Stimulated activated effector memory CD8-positive, alpha-beta T cell treated with anti-CD3 and anti-CD28 coated beads, Interleukin-12 subunit alpha, Interleukin-12 subunit beta, amount 100 ng/mL, for 72 hours (primary cell): ENCODE data around the gene FAM181B.

ENCODE experiments used
- ATAC-seq: fragments of 150-1000 bp; cut with Tn5 transposase; 2 replicates; pipeline ENCODE4 v1.10.0; 2021
- DNase-seq, 2 donors: peaks; one replicate each; pipeline ENCODE4 v3.0.0; 2021 to 2022; ENCODE audit warnings: low spot score in 2 of 2
- H3K27ac Mint-ChIP-seq: one replicate; pipeline ENCODE4 v1.8.0; 2022; ENCODE audit warnings: mild to moderate bottlenecking, mixed read lengths
- H3K36me3 Mint-ChIP-seq: one replicate; pipeline ENCODE4 v1.8.0; 2022; ENCODE audit warnings: mild to moderate bottlenecking, mixed read lengths
- H3K4me1 Mint-ChIP-seq: one replicate; pipeline ENCODE4 v1.8.0; 2022; ENCODE audit warnings: mixed read lengths
- H3K4me3 Mint-ChIP-seq: one replicate; pipeline ENCODE4 v1.8.0; 2022; ENCODE audit warnings: mild to moderate bottlenecking, mixed read lengths
- H3K9me3 Mint-ChIP-seq: one replicate; pipeline ENCODE4 v1.8.0; 2022; ENCODE audit warnings: mixed read lengths

The FAM181B gene, protein sequence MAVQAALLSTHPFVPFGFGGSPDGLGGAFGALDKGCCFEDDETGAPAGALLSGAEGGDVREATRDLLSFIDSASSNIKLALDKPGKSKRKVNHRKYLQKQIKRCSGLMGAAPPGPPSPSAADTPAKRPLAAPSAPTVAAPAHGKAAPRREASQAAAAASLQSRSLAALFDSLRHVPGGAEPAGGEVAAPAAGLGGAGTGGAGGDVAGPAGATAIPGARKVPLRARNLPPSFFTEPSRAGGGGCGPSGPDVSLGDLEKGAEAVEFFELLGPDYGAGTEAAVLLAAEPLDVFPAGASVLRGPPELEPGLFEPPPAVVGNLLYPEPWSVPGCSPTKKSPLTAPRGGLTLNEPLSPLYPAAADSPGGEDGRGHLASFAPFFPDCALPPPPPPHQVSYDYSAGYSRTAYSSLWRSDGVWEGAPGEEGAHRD

GRCh38 chr11:82733444-82734119, at the start of gene FAM181B:
TSS of gene FAM181B (minus strand) at chr11:82733864. CDS start at chr11:82733729, 135 bp downstream.
- ATAC-seq (peak; percentile 51), DNase-seq (no peak)
- Mint-ChIP-seq H3K4me1 (no peaks in the 10 kb centered on the region), H3K36me3 (no peaks in the 10 kb centered on the region), H3K4me3 (peak within 1 kb of the TSS; percentile 20), H3K27ac (no peak within 1 kb of the TSS), H3K9me3 (no peaks in the 10 kb centered on the region)

DNA sequence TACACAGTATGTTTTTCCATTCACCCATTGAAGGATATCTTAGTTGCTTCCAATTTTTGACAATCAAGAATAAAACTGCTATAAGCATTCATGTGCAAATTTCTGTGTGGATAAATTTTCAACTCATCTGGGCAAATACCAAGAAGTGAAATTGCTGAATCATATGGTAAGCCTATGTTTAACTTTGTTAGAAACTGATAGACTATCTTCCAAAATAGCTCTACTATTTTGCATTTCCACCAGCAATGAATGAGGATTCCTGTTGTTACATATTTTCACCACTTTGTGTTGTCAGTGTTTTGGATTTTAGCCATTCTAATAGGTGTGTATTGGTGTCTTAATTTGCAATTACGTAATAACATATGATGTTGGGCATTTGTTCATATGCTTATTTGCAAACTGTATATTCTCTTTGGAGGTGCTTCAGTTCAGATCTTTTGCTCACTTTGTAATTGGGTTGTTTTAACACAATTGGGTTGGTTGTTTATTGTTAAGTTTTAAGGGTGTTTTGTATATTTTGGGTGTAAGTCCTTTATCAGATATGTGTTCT, 49.2 kb upstream of the FAM181B start:
- H3K36me3 Mint-ChIP-seq: no peaks in the 10 kb centered on the region
- DNase-seq: no peak

DNA sequence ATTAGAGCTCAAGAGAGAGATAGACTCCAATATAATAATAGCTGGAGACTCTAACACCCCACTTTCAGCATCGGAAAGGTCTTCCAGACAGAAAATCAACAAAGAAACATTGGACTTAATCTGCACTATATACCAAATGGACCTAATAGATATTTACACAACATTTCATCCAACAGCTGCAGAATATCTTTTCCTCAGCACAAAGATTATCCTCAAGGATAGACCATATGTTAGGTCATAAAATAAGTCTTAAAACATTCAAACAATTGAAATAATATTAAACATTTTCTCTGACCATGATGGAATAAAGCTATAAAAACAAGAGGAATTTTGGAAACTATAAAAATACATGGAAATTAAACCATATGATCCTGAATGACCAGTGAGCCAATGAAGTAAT, 45.1 kb upstream of the FAM181B start:
- DNase-seq: no peak
- no peaks in the 10 kb centered on the region for H3K36me3 Mint-ChIP-seq
- no peaks in the 10 kb centered on the region for H3K4me1 Mint-ChIP-seq

More for the DNA sequence above, 49.2 kb upstream of the FAM181B start:
- Mint-ChIP-seq H3K9me3 (peaks cover 10% of the 10 kb centered on the region), H3K4me3 (no peak overlapping the region), H3K4me1 (no peaks in the 10 kb centered on the region), H3K27ac (no peak overlapping the region)
- ATAC-seq: no peak

GRCh38 chr11:82776377-82776776, 42.7 kb upstream of the FAM181B start:
- Mint-ChIP-seq H3K4me3 (no peak overlapping the region), H3K4me1 (no peaks in the 10 kb centered on the region), H3K36me3 (no peaks in the 10 kb centered on the region), H3K27ac (no peak overlapping the region), H3K9me3 (peaks cover 16% of the 10 kb centered on the region)
- DNase-seq (no peak), ATAC-seq (no peak)

More for the DNA sequence above, 45.1 kb upstream of the FAM181B start:
- Mint-ChIP-seq H3K9me3 (peaks cover 20% of the 10 kb centered on the region), H3K4me3 (no peak overlapping the region), H3K27ac (no peak overlapping the region)
- ATAC-seq: no peak

DNA sequence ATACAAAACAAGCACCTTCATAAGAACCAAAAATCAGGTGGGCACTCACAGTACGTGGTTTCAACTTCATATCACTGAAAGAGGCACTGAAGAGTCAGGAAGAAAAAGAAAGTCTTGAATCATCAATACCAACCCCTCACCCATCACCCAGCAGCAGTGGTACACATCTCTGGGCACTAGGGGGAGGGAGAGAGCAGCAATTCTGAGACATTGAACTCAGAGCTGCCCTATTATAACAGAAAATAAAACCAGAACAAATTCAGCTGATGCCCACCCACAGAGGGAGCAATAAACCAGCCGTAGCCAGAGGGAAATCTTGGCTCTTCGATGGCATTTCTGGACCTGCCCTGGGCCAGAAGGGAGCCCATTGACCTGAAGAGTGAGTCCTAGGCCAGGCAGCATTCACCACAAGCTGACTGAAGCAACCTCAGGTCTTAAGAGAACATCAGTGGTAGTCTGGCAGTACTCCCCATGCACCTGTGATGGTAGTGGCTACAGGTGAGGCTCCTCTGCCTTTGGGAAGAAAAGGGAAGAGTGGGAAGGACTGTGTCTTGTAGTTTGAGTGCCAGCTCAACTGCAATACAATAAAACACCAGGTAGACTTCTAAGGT, 42.2 kb upstream of the FAM181B start:
- Mint-ChIP-seq H3K36me3 (no peaks in the 10 kb centered on the region), H3K4me1 (no peaks in the 10 kb centered on the region), H3K9me3 (peaks cover 12% of the 10 kb centered on the region), H3K4me3 (no peak overlapping the region), H3K27ac (no peak overlapping the region)
- peak; percentile 63 for ATAC-seq
- DNase-seq: no peak

- no peak overlapping the region for H3K4me3 Mint-ChIP-seq
These were observed 41.6 kb upstream of the FAM181B start for GRCh38 chr11:82775218-82775617.

DNA sequence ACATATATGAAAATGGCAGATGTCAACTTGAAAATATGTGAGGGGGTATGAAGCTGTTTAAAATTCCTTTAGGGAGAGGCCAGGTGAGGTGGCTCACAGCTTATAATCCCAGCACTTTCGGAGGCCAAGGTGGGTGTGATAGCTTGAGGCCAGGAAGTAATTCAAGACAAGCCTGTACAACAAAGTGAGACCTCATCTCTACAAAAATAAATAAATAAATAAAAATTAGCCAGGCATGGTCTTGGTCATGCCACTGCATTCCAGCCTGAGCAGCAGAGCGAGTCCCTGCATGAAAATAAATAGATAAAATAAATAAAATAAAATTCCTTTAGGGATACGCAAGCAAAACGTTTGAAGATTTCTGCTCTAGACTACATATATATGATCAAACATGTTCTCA, 38.1 kb upstream of the FAM181B start:
- no peaks in the 10 kb centered on the region for H3K36me3 Mint-ChIP-seq
- H3K4me1 Mint-ChIP-seq: no peaks in the 10 kb centered on the region
- H3K9me3 Mint-ChIP-seq: peaks cover 3% of the 10 kb centered on the region
- ATAC-seq (no peak), DNase-seq (no peak)
- H3K4me3 Mint-ChIP-seq: no peak overlapping the region
- H3K27ac Mint-ChIP-seq: no peak overlapping the region

More at GRCh38 chr11:82775218-82775617, 41.6 kb upstream of the FAM181B start:
- DNase-seq: no peak
- Mint-ChIP-seq H3K4me1 (no peaks in the 10 kb centered on the region), H3K27ac (no peak overlapping the region), H3K36me3 (no peaks in the 10 kb centered on the region), H3K9me3 (peaks cover 12% of the 10 kb centered on the region)
- ATAC-seq: no peak

DNA sequence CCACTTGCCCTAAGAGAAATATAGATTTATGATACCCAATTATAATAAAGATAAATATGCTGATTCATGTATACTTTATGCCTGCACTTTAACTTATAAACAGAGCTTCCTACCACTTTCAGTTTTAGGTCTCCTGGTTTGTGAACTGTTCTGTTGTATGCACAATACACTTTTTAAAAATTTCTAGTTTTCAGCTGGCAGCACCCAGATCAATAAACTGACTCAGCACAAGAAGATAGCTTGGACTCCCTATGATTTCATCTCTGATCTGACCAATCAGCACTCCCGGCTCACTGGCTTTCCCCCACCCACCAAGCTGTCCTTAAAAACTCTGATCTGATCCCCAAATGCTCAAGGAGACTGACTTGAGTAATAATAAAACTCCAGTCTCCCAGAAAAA, 33.5 kb upstream of the FAM181B start:
- Mint-ChIP-seq H3K36me3 (no peaks in the 10 kb centered on the region), H3K4me3 (no peak overlapping the region), H3K9me3 (no peaks in the 10 kb centered on the region)

DNA sequence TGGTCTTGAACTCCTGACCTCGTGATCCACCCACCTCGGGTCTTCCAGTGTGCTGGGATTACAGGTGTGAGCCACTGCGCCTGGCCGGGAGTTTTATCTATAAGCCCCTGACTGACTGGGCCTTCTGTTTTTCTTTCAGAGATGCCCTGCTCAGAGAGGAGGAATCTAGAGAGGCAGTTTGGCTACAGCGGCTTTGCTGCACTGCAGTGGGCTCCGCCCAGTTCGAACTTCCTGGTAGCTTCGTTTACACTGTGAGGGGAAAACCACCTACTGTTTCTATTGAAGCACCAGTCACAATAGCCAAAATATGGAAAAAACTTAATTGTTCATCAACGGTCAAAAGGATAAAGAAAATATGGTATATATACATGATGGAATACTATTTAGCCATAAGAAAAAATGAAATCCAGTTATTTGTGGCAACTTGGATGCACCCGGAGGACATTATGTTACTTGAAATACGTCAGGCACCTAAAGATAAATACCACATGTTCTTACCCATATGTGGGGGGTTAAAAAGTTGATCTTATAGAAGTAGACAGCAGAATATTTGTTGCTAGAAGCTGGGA, 31.9 kb upstream of the FAM181B start:
- H3K9me3 Mint-ChIP-seq: no peaks in the 10 kb centered on the region
- no peaks in the 10 kb centered on the region for H3K36me3 Mint-ChIP-seq
- H3K4me1 Mint-ChIP-seq: no peaks in the 10 kb centered on the region
- DNase-seq (no peak), ATAC-seq (no peak)
- no peak overlapping the region for H3K27ac Mint-ChIP-seq
- no peak overlapping the region for H3K4me3 Mint-ChIP-seq

More for the DNA sequence above, 33.5 kb upstream of the FAM181B start:
- ATAC-seq: no peak
- DNase-seq: no peak
- no peaks in the 10 kb centered on the region for H3K4me1 Mint-ChIP-seq
- H3K27ac Mint-ChIP-seq: no peak overlapping the region

DNA sequence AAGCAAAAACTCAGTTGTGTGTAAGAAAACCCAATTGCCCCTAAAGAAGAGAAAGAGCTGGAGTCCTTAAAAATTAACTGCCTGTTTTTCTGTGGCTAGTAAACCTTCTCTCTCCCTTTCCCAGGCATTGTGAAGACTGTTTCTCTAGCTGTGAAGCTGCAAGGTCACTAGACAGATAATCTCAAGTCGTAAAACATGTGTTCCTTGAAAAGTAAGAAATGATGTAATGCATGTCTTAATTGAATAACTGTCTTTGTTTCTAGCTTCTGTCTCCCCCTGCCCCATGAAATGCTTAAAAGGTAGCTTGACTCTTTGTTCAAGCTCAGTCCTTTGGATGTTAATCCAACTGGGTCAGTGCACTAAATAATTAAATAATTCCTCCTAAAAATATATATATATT, 29.5 kb upstream of the FAM181B start:
- Mint-ChIP-seq H3K4me1 (no peaks in the 10 kb centered on the region), H3K27ac (no peak overlapping the region), H3K4me3 (no peak overlapping the region), H3K36me3 (no peaks in the 10 kb centered on the region), H3K9me3 (no peaks in the 10 kb centered on the region)
- ATAC-seq: no peak
- no peak for DNase-seq

GRCh38 chr11:82759649-82760048, 26.0 kb upstream of the FAM181B start:
- Mint-ChIP-seq H3K27ac (no peak overlapping the region), H3K4me1 (no peaks in the 10 kb centered on the region), H3K36me3 (no peaks in the 10 kb centered on the region), H3K4me3 (no peak overlapping the region), H3K9me3 (no peaks in the 10 kb centered on the region)
- ATAC-seq (no peak), DNase-seq (no peak)

DNA sequence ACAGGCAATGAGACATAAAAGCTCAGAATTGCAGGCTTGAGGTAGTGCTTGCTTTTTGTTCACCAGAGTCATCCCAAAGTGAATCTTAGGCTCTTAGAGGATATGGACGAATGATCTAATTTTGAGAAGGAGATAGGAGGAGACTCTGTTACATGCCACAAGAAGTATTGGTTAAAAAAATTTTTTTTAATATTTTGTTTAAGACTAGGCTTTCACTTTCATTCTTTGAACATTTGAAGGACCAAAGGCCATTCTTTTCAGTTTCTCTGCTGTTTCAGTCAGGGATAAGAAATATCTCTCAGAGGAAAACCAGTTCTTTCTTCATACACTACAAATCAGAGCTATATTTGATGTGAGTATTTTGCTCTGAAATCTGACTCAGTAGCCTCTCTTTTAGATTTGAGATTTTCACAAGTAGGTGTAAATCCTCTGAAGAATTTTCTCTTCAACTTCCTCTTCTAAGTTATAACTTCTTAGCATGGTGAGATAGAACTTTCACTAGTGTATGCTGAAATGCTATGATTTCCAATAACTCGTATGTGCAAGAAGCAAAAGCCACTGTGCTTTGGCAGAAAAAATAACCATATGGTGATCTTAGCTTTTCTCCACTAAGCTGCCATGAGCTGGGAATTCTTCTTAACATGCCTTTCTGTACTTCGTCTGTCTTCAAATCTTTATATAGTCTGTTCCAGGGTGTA, 24.1 kb upstream of the FAM181B start:
- DNase-seq (no peak), ATAC-seq (no peak)
- no peak overlapping the region for H3K27ac Mint-ChIP-seq
- no peaks in the 10 kb centered on the region for H3K9me3 Mint-ChIP-seq
- no peaks in the 10 kb centered on the region for H3K36me3 Mint-ChIP-seq
- H3K4me3 Mint-ChIP-seq: no peak overlapping the region
- H3K4me1 Mint-ChIP-seq: no peaks in the 10 kb centered on the region

DNA sequence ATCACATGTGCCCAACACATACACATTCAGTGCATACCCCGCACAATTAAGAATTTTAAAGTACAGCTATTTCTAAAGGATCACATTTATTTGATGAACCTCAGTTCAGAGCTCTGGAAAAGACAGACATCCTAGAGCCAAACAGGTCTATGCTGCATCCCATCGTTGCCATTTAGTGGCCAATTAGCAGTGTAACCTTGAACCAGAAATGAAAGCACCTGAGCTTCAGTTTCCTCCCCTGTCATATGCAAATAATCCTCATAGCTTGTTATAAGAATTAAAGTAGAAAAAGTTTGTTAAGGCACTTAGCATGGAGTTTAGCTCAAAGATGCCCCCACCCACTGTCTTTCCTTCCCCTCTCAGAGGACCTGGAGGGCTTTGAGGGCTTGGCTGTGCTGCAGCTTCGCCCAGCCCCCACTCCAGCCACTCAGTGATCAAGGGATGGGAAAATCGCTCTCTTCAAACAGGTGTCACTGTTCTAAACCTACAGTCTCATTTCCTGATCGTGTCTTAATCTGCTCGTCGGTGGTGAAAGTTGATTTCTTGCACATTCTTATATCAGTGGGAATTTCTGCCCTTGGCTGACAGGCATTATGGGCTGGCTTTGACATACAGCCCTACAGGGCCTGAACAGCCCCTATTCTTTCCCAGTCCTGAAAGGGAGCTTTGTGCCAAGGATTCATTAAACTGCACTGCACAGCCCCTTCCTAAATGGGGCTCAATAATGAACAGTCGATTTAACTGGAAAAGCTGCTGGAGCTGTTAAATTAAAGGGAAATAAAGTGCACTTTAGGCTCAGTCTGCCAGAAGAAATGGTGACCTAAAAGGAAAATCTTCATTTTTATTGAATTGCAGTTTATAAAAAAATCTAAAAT, 23.3 kb upstream of the FAM181B start:
- DNase-seq (no peak), ATAC-seq (peak; percentile 28)
- H3K4me3 Mint-ChIP-seq: no peak overlapping the region
- no peaks in the 10 kb centered on the region for H3K4me1 Mint-ChIP-seq
- no peak overlapping the region for H3K27ac Mint-ChIP-seq
- no peaks in the 10 kb centered on the region for H3K36me3 Mint-ChIP-seq
- no peaks in the 10 kb centered on the region for H3K9me3 Mint-ChIP-seq

GRCh38 chr11:82754410-82754809, 20.7 kb upstream of the FAM181B start:
- peaks cover 6% of the 10 kb centered on the region for H3K4me1 Mint-ChIP-seq
- DNase-seq: no peak

More at GRCh38 chr11:82754410-82754809, 20.7 kb upstream of the FAM181B start:
- H3K4me3 Mint-ChIP-seq: no peak overlapping the region
- no peak for ATAC-seq
- no peaks in the 10 kb centered on the region for H3K36me3 Mint-ChIP-seq
- no peak overlapping the region for H3K27ac Mint-ChIP-seq
- no peaks in the 10 kb centered on the region for H3K9me3 Mint-ChIP-seq
